ENCODE data around the gene RNF44.
"Not testable (repeated sequence)": the region's sequence is repeated elsewhere in the genome, so short reads cannot be mapped to it uniquely, and the experiment has no call there.

The RNF44 gene

DNA sequence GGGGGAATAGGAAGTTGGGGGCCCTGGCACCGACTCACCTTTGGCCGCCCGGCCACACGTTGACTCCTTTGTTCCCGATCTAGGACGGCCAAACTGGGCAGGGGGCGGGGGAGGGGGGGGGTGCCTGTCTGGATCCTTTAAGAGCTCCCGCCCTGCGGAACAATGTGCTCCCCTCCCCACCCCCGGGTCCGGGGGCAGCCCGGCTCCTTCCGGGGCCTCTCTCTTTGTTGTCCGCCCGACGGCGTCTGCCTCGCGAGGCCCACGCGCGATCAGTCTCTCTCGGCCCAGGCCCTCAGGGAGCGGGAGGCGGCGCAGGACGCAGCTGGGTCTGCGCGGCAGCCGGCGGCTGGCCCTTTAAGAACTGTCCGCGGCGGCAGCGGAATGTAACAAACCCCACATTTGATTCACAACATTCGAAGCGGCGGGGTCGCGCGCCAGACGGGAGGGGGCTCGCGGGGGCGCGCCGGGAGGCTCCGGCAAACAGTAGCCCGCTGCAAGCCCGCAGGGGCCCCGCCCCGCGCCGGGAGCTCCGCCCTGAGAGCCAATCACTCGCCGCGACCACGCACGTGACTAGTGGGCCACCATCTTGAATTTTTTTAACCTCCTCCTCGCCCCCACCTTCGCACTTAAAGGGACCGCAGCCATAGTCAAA is at the start of gene RNF44:
TSS of gene RNF44 (minus strand) at position 501 of the 652 bp plus-strand sequence. CDS start 4,930 bp downstream, outside the sequence.
- peak; percentile 87 for DNase-seq

DNA sequence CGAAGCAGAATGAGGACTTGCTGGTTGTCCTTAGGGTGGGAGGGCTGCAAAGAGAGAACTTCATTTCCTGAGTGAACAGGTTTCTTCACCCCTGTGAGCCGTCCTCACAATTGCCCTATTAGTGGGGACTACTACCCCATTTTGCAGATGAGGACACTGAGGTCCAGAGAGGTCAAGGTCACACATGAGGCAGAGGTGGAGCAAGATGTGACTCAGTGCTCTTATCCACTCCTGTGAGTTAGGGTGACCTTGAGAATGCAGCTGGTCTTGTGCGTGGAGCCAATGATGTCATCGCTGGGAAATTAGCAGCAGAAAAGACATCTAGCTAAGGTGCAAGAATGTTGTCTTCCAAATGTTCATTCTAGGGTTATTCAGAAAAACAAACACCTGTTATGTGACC is 45.9 kb upstream of the RNF44 start:
- DNase-seq: no peak

DNA sequence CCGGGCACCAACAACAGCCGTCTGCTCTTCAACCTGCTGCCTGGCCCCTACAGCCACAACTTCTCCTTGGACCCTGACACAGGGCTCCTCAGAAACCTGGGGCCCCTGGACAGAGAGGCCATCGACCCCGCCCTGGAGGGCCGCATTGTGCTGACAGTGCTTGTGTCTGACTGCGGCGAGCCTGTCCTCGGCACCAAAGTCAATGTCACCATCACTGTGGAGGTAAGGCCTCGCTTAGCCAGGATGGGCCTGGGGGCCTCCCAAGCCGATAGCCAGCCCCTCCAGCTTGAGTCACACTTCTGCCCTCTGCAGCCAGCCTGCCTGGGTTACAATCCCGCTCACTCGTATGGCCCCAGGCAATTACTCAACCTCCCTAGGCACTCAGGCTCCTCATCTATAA is 44.2 kb upstream of the RNF44 start:
- no peak for DNase-seq

DNA sequence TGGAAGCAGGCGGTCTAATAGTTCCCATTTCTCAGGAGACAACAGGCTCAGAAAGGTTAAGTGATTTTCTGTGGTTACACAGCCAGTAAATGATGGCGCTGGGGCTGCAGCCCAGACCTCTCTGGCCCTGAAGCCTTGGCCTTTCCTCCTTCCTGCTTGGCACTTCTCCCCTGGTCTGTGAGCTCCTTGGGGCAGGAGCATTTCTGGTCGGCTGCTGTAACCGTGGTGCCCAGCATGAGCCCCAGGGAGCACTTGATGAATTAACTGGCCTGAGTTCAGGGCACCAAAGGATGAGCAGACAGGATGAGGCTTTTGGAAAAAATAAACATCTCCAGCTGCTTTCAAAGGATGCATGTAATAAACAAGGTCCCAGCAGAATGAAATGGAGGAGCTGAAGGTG is 42.1 kb upstream of the RNF44 start:
- no peak for DNase-seq

DNA sequence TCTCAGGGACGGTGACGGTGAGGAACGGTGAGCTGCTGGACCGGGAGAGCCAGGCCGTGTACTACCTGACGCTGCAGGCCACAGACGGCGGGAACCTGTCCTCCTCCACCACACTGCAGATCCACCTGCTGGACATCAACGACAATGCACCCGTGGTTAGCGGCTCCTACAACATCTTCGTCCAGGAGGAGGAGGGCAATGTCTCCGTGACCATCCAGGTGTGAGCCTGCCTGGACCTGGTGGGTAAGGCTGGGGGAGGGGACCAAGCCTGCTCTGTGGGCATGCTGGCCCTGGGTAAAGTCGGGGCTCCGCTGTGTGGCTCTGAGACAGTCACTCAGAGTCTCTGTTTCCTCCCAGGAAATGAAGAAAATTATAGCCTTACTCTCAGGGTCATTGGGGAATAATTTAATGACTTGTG is 41.2 kb upstream of the RNF44 start:
- DNase-seq: no peak

DNA sequence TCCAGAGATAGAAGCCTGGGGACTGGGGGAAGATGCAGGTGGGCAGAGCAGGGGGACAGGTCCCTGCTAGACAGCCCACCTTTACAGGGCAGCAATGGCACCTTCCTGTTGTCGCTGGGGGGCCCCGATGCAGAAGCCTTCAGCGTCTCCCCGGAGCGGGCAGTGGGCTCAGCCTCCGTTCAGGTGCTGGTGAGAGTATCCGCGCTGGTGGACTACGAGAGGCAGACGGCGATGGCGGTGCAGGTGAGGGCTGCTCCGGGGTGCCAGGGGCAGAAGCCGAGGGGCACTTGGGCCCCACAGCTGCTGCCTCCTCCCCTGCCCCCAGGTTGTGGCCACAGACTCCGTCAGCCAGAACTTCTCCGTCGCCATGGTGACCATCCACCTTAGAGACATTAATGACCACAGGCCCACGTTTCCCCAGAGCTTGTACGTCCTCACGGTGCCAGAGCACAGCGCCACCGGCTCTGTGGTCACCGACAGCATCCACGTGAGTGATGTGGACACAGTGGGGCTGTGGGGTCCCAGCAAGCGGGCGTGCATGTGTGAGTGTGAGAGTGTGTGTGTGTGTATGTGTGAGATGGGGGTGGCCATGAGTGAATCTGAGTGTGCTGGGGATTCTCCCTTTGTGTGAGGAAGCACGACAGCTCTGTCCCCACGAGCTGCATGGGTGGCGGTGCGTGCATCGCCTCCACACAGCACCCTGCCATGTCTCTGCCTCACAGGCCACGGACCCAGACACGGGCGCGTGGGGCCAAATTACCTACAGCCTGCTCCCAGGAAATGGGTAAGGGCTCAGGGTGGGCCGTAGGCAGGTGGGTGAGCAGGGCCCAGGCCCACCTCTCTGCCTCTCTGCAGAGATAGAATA is 40.3 kb upstream of the RNF44 start:
- no peak for DNase-seq

DNA sequence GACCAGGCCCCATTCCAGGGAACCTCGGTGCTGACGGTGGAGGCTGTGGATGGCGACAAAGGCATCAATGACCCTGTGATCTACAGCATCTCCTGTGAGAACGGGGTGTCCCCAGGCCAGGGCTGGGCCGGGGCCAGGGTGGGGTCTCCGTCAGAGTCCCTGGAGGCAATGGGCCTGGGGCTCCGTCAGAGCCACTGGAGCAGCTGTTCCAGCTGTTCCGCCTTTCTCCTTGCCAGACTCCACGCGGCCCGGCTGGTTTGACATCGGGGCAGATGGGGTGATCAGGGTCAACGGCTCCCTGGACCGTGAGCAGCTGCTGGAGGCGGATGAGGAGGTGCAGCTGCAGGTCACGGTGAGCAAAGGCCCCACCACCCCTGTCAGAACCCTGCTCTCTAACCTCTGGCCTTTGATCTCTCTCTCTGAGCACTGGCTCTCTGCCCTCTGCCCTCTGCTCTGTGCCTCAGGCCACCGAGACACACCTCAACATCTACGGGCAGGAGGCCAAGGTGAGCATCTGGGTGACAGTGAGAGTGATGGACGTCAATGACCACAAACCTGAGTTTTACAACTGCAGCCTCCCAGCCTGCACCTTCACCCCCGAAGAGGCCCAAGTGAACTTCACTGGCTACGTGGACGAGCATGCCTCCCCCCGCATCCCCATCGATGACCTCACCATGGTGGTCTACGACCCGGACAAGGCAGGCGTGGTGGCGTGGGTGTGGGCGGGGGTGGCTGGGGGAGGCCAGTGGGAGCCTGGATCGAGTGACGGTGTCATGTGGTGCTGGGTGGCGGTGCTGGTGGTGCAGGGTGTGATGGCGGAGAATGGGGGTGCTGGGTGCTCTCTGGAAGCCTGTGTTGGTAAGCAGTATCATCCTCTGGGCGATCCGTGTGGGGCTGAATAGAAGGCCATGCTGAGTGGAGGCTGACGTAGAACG is 38.6 kb upstream of the RNF44 start:
- no peak for DNase-seq

DNA sequence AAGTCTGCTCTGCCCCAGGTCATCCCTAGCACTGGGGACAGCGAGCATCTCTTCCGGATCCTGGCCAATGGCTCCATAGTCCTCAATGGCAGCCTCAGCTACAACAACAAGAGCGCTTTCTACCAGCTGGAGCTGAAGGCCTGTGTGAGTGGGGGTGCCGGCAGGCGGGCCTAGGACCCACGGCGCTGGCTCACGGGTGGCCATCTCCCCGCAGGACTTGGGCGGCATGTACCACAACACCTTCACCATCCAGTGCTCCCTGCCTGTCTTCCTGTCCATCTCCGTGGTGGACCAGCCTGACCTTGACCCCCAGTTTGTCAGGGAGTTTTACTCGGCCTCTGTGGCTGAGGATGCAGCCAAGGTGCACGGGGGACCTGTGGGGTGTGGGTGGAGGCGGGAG is 37.9 kb upstream of the RNF44 start:
- DNase-seq: no peak

DNA sequence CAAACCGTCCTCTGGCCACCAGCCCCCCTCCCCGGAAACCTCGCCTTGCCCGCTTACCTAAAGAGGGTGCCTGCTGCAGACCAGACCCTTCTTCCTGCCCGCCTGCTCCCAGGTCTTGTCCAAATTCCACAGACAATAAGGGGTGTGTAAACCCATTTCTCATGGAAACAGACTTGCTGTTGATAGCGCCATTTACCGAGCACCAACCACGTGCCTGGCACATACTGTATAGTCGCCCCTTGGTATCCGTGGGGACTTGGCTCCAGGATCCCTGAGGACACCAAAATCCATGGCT is 37.0 kb upstream of the RNF44 start:
- DNase-seq: no peak

DNA sequence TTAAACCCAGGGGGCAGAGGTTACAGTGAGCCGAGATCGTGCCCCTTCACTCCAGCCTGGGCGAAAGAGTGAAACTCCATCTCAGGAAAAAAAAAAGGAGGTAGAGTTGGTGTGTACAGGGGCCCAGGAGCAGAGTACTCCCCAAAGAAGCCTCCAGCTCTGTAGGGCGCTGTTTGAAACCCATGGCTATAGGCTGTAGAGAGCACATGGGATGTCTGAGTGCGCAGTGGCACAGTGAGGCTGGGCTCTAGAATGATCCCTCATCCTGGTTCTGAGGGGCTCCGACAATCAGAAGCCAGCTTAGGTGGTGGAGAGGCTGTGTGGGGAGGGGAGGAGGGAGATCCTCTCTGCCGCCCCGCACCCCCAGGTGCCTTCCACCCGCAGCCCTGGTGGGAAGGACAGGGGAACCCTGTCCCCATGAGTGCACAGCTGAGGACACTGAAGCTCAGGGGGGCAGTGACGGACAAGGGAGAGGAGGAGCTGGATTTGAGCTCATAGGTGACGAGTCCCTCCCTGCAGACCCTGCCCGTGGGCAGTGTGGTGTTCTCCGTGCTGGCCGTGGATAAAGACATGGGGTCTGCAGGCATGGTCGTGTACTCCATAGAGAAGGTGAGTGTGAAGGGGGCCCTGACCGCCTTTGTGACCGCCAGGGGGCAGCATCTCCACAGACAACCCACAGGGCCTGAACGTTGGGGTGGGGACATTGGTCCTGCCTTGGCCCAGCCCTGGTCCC is 36.5 kb upstream of the RNF44 start:
- DNase-seq: no peak

DNA sequence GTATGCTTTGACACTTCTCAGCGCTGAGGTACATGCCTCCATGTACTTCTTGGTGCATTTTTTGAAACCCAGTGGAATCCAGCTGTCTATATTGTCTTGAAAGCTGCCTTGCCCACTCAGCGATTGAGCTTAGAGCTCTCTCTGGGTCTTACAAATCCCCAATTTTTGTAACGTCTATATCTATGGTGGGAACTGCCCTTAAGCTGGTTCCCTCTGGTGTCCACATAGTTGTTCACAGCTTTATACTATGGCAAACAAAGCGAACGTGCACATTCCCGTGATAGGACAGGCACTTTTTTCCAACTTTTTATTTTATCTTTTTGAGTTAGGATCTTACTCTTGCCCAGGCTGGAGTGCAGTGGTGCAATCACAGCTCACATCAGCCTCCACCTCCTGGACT is 32.8 kb upstream of the RNF44 start:
- DNase-seq: no peak

DNA sequence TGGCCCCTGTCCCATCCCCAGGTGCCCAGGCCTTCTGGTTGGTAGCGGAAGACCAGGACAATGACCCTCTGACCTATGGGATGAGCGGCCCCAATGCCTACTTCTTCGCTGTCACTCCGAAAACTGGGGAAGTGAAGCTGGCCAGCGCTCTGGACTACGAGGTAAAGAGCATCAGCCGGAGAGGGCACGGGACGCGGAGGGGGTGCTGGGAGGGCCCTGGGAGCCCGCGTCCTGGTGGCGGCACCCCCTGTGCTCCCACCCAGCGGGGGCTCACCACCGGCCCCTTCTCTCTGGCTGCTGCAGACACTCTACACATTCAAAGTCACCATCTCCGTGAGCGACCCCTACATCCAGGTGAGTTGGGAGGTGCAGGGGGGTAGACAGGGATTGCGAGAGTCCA is 31.5 kb upstream of the RNF44 start:
- no peak for DNase-seq

DNA sequence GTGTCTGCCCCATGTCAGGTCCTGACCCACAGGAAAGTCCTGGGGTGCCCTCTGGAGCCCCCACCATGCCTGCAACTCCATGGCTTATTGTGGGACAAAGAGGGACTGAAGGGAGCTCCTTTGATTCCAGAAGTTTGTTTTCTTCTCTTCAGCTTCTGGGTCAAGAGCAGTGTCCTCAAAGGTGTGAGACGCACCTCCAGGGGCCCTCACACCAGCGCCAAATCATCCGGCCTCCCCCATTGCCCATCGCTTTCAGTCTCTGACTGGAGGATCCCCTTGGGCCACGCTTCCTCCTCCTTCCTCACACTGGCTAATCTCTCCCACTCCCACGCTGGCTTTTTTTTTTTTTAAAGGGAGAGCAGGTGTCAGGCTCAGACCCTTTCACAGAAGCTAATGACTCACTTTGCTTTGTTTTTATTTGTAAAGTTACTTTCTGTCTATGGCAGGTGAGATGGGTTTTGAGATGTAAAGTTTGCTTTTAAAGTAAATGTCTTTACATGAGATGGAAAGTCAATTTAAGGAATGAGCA is 28.6 kb upstream of the RNF44 start:
- DNase-seq: no peak

DNA sequence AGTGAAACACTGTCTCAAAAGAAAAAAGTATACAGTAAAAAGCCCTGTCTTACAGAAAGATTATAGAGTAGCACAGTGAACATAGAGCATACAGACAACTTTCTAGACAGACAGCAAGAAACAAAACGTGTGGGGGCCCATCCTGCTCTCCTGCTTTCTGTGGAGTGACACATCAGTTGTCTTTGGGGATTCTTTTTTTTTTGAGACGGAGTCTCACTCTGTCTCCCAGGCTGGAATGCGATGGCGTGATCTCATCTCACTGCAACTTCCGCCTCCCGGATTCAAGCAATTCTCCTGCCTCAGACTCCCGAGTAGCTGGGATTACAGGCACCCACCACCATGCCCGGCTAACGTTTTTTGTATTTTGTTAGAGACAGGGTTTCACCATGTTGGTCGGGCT is 26.8 kb upstream of the RNF44 start:
- DNase-seq: no peak

DNA sequence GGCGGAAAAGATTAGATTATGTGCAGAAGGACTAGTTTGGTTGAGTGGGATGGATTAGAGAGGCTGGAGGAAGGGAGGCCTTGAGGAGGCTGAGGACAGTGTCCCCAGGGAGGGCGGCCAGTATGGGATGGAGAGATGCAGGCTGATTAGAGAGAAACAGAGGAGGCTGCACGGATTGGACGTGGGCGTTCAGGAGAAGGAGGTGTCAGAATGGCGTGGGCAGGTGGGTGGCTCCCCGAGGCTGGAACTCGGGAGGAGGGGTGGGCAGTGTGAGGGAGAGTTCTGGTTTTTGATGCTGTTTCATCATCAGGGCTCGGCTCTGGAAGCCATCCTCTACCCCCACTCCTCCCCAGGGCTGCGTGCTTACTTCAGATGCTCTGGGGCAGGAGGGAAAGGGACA is 25.0 kb upstream of the RNF44 start:
- DNase-seq: no peak

DNA sequence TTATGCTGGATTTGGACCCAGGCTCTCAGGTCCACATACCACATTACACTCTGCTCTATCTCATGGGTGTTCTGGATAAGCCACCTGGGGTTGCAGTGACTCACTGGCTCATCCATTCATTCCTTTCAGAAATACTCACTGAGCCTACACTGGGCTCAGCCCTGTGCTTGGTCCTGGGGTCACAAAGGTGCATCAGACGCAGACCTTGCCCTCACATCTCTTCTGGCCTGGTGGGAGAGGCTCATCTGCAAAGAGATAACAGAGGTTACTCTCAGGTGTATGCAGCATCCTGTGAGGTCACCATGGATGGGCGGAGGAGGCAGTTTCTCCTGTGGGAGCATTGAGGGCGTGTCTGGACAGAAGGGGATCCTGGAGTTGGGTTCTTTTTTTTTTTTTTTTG is 24.1 kb upstream of the RNF44 start:
- DNase-seq: no peak

DNA sequence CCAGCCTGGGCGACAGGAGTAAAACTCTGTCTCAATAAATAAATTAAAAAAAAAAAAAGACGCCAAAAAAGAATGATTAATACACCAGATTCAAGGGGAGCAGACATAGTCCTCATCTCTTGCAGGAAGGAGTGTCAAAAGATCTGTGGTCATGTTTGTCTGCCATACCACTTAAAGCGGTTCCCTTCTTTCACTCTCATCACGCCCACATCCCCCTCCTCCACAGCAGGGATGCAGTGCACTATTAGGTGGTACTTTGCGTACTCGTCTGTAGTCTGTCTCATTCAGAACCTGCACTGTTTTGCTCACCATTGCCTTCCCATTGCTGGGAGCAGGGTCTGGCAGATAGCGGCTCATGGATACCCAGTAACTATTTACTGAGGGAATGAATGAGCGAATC is 23.2 kb upstream of the RNF44 start:
- no peak for DNase-seq

DNA sequence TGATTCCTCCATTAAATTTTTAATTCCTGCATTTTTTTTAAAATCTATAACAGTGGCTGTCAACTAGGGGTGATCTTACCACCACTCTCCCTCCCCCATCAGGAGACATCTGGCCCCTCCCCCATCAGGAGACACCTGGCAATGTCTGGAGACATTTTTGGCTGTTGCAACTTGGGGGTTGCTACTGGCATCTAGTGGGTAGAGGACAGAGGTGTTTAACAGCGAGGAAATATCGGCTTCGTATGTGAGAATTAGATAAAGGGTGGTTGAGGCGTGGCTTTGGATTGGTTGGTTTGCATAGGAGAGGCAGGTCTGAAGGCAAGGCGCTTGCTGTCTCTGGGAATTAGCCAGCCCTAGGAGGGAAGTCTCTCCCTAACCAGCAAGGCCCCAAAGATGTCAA is 22.5 kb upstream of the RNF44 start:
- DNase-seq: no peak

DNA sequence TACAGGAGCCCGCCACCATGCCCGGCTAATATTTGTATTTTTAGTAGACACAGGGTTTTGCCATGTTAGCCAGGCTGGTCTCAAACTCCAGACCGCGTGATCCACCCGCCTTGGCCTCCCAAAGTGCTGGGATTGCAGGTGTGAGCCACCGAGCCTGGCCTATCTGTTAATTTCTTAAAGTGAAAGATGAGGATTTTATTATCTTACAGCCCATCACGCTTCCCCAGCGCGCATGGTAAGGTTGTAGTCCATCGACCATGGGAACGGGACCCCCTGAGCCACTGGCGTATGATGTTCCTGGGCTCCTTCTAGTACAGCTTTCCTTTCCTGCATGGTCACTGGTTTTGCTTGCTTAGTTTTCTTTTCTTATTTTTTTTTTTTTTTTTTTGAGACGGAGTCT is 20.6 kb upstream of the RNF44 start:
- no peak for DNase-seq

DNA sequence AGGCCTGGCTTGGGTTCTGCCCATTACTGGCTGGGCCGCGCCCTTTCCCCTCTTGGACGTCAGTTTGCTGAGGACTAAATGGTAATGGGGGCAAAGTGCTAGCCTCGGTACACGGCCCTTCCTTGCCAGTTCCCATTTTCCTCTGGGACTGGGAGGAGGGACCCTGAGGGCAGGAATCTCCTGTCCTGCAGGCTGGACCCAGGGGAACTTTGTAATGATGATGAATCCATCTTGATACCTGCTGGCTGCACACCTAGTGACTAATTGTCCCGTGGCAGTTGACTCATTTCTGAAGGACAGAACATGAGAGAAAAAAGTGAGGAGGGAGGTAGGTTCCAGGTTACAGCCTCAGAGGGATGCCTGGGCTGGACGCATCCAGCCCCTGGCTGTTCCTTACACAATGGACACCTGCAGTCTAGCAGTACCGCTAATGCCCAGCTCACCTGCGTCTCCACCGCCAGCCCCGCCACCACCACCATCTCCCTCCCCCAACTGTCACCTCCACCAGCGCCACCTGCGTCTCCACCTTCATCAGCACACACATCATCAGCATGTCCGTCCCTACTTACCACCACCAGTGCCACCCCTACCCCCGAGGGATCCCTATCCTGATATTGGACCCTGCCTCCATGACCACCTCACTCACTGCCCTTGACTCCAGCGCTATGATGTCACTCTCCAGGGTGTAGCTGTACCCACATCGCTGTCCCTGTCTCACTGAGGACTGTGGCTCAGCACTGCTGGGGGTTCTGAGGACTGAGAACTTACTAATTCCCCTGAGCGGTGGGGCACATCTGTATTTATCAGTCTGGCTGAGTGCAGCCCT is 16.3 kb upstream of the RNF44 start:
- DNase-seq: no peak

DNA sequence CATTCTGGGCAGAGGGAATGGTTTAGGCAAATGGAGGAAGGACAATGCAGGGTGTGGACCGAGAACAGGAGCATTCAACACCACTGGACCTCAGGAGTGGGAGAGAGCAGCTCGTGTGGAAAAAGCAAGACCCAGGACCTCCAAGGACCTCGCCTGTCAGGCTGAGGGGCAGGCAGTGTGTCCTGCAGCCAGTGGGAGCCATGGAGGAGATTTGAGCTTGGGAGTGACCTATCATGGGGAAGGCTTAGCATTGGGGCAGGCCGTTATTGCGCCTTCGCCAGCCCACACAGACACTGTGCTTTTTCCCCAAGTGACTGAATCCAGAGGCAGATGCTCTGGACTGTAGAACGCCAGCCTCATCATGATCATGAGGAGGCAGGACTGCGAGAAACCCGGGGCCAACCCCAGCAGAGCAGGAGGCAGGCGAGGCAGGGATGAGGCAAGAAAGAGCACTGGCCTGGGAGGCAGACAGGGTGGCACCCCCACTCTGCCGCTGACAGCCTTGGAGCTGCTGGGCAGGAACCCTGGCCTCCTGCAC is 15.2 kb upstream of the RNF44 start:
- no peak for DNase-seq

DNA sequence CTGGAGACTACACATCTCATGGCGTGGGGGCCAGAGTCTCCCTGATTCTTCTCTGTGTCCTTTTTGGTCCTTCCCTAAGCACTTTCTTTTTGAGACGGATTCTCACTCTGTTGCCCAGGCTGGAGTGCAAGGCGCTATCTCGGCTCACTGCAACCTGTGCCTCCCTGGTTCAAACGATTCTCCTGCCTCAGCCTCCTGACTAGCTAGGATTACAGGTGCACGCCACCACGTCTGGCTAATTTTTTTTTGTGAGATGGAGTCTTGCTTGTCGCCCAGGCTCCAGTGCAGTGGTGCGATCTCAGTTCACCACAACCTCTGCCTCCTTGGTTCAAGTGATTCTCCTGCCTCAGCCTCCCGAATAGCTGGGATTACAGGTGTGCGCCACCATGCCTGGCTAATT is 13.7 kb upstream of the RNF44 start:
- not testable (repeated sequence) for DNase-seq

All from NCI-H2171 treated with DMSO at 0.1 percent for 48 hours (cell line).